Activated effector memory CD4-positive, alpha-beta T cell treated with anti-CD3 and anti-CD28 coated beads, Interleukin-2, amount 50 U/mL, for 16 hours (primary cell): Measurements from ENCODE around the gene FAM72D.
"Not testable (repeated sequence)": the region's sequence is repeated elsewhere in the genome, so short reads cannot be mapped to it uniquely, and the experiment has no call there.

ENCODE experiments used
- DNase-seq: peaks from one replicate; pipeline ENCODE4 v3.0.0-alpha.2; 2020

Gene FAM72D

DNA sequence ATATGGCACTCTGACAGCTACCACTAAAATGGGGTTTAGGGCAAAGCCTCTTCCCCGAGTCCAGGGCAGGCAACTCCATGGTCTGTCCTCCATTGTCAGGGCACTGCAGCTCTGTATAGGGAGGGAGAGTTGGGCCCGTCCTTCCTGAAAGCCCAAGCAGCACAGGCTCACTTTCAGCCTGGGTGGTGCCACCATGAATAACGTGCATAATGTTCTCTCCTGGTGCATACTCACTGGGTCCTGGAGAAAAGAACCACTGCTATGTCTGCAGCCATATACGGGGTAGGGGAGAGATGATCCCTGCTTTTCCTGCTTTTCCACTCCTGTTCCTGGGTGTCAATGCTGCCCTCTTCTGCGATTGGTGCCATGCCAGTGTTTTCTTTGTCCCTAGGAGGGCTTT, 60.1 kb downstream of the FAM72D start:
- DNase-seq = not testable (repeated sequence)

DNA sequence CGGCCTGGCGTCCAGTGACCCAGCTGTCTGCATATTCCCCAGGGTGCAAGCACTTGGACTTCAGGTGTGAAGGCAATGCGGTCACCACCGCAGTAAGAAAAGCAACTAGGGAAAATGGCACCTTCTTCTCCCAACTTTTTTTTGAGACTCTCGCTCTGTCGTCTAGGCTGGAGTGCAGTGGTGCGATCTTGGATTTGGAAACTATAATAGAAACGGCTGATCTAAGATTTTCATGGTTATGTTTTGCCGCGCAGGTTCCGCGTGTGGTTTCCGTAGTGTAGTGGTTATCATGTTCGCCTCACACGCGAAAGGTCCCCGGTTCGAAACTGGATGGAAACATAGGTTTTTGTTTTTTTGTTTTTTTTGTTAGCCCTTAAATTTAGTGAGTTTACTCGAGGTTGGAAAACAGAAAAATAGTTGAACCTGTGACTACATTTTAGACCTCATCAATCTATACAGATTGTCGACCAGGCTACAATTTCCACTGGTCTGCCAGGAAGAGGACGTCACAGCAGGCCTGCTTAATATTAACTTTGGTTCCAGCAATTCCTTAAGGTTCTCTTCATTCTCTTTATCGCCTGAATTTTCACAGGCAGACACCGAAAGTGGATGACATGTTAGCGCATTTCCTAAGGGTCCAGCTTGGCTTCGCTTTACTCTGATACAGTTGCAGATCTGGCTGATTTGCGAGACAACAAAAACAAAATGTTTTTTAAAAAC, 61.3 kb downstream of the FAM72D start:
- DNase-seq = peak; percentile 72

DNA sequence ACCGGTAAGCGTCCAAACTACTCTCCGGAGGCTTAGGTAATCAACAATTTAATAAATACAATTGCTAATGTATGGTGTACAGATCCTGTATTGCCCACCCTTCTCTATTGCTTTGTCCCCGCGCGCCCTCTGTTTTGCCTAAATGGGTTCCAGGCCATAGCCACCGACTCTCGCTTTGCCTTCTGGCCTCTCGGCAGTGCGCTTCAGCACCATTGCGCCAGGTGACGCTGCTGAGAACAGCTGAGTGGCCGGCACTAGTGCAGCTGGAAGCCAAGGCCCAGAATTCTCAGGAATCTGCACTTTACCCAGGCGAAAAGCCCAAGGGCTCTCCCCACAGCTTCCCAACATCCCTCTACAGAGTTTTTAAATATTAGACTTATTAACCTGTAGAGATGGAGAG, 61.9 kb downstream of the FAM72D start:
- not testable (repeated sequence) for DNase-seq

DNA sequence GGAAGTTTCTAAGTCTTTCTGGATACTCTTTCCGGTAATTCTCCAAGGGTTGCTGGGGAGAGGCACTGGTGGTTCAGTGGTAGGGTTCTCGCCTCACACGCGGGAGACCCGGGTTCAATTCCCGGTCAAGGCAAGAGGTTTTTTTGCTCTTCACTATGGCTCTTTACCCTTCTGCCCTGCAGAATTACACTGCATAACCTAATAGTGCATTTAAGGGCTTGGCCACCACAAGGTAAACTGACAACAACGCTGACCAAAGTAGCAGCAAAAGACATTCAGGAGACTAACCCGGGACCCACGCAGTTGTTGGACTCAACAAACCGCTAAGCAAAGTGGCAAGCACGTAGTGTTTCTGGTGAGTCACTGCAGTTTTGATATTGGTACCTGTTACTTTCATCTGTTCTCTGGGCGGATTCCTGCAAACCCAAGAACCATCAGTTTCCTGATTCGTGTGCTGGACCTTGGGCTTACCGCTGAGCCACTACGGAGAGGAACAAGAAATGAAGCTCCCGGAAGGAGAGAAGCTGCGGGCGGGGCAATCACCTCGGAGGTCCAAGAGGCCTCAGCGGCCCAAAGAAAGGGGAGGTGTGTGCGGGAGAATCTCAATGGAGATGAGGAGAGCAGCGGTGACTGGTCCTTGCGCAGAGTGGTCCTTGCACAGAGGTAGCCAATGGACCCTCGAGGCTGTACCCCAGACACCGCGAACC, 65.4 kb downstream of the FAM72D start:
- not testable (repeated sequence) for DNase-seq
